ENCODE results near the gene C16orf92. TPM values are rescaled to one million over a fixed set of nuclear protein-coding genes. Genes with fewer than 3 reads are reported as not detected.

Gene C16orf92
- total RNA-seq, 1 experiment from 2014 or later = not detected

- peak overlapping the region; percentile 96 for H3K4me3 Mint-ChIP-seq
- H3K4me1 Mint-ChIP-seq = peaks cover 32% of the 10 kb centered on the region
- H3K36me3 Mint-ChIP-seq = peaks cover 25% of the 10 kb centered on the region
- H3K27ac Mint-ChIP-seq = peak overlapping the region; percentile 98
- no peaks in the 10 kb centered on the region for H3K9me3 Mint-ChIP-seq
- ATAC-seq = peak; percentile 33
- no peaks in the 10 kb centered on the region for H3K27me3 Mint-ChIP-seq (ENCODE audit: low read depth)
- POLR2A ChIA-PET = interaction anchor here (1.3 to 2.3 kb wide), 2 partner anchors 9 to 27 kb away, joined by 4 to 27 read pairs; partner anchors contain the start of gene TBX6
- CTCF ChIA-PET = interaction anchor here (0.6 to 5.1 kb wide), 14 partner anchors 9 to 279 kb away, joined by 3 to 89 read pairs (median 6); partner anchors contain the start of genes PAGR1, PPP4C, SEZ6L2 and TBX6
- peak; percentile 56 for DNase-seq (ENCODE audit: low spot score)
- TF ChIP-seq IRF2 (CRISPR knock-in tag; IDR thresholded peaks at IDR 0.05; ENCODE audit: borderline replicate concordance, low read depth) (no peak), JUN (CRISPR knock-in tag; IDR thresholded peaks at IDR 0.05) (no peak), MXD4 (CRISPR knock-in tag; IDR thresholded peaks at IDR 0.05; ENCODE audit: borderline replicate concordance) (no peak), STAT6 (CRISPR knock-in tag; conservative IDR thresholded peaks at IDR 0.05; ENCODE audit: low read depth) (no peak), TCF7 (CRISPR knock-in tag; IDR thresholded peaks at IDR 0.05; ENCODE audit: low read depth) (no peak), PREB (CRISPR knock-in tag; IDR thresholded peaks at IDR 0.05; ENCODE audit: borderline replicate concordance) (no peak), NR2C2 (CRISPR knock-in tag; IDR thresholded peaks at IDR 0.05) (no peak), ATF6 (CRISPR knock-in tag; IDR thresholded peaks at IDR 0.05) (no peak), SP1 (CRISPR knock-in tag; conservative IDR thresholded peaks at IDR 0.05) (no peak), ATF1 (CRISPR knock-in tag; IDR thresholded peaks at IDR 0.05) (no peak), RELA (CRISPR knock-in tag; IDR thresholded peaks at IDR 0.05; ENCODE audit: borderline replicate concordance) (no peak), FOXP4 (CRISPR knock-in tag; IDR thresholded peaks at IDR 0.05) (0 out of 2 replicates have a peak, but pooled peaks have one; percentile 25), ETV6 (CRISPR knock-in tag; IDR thresholded peaks at IDR 0.05) (no peak), USF1 (CRISPR knock-in tag; IDR thresholded peaks at IDR 0.05) (peak; percentile 88), ZNF138 (CRISPR knock-in tag; conservative IDR thresholded peaks at IDR 0.05) (no peak), SMAD4 (CRISPR knock-in tag; IDR thresholded peaks at IDR 0.05) (no peak), ZNF263 (CRISPR knock-in tag; IDR thresholded peaks at IDR 0.05; ENCODE audit: low read depth) (peak; percentile 77; the same call in 1 of the 2 replicates), ZBTB21 (CRISPR knock-in tag; IDR thresholded peaks at IDR 0.05; ENCODE audit: borderline replicate concordance) (no peak)
- TF ChIP-seq, protein P1, sequence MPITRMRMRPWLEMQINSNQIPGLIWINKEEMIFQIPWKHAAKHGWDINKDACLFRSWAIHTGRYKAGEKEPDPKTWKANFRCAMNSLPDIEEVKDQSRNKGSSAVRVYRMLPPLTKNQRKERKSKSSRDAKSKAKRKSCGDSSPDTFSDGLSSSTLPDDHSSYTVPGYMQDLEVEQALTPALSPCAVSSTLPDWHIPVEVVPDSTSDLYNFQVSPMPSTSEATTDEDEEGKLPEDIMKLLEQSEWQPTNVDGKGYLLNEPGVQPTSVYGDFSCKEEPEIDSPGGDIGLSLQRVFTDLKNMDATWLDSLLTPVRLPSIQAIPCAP (CRISPR knock-in tag; IDR thresholded peaks at IDR 0.05) = no peak
- TF ChIP-seq, protein P2, sequence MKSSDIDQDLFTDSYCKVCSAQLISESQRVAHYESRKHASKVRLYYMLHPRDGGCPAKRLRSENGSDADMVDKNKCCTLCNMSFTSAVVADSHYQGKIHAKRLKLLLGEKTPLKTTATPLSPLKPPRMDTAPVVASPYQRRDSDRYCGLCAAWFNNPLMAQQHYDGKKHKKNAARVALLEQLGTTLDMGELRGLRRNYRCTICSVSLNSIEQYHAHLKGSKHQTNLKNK (CRISPR knock-in tag; IDR thresholded peaks at IDR 0.05) = no peak
- TF ChIP-seq, protein P3, sequence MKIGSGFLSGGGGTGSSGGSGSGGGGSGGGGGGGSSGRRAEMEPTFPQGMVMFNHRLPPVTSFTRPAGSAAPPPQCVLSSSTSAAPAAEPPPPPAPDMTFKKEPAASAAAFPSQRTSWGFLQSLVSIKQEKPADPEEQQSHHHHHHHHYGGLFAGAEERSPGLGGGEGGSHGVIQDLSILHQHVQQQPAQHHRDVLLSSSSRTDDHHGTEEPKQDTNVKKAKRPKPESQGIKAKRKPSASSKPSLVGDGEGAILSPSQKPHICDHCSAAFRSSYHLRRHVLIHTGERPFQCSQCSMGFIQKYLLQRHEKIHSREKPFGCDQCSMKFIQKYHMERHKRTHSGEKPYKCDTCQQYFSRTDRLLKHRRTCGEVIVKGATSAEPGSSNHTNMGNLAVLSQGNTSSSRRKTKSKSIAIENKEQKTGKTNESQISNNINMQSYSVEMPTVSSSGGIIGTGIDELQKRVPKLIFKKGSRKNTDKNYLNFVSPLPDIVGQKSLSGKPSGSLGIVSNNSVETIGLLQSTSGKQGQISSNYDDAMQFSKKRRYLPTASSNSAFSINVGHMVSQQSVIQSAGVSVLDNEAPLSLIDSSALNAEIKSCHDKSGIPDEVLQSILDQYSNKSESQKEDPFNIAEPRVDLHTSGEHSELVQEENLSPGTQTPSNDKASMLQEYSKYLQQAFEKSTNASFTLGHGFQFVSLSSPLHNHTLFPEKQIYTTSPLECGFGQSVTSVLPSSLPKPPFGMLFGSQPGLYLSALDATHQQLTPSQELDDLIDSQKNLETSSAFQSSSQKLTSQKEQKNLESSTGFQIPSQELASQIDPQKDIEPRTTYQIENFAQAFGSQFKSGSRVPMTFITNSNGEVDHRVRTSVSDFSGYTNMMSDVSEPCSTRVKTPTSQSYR (CRISPR knock-in tag; IDR thresholded peaks at IDR 0.05) = no peak
- TF ChIP-seq, protein P4, sequence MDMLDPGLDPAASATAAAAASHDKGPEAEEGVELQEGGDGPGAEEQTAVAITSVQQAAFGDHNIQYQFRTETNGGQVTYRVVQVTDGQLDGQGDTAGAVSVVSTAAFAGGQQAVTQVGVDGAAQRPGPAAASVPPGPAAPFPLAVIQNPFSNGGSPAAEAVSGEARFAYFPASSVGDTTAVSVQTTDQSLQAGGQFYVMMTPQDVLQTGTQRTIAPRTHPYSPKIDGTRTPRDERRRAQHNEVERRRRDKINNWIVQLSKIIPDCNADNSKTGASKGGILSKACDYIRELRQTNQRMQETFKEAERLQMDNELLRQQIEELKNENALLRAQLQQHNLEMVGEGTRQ (CRISPR knock-in tag; IDR thresholded peaks at IDR 0.05) = peak; percentile 90
Measured at GRCh38 chr16:30063893-30064728, 41.1 kb downstream of the C16orf92 start.
